ENCODE results near the gene OLFML2B.

The OLFML2B gene

DNA sequence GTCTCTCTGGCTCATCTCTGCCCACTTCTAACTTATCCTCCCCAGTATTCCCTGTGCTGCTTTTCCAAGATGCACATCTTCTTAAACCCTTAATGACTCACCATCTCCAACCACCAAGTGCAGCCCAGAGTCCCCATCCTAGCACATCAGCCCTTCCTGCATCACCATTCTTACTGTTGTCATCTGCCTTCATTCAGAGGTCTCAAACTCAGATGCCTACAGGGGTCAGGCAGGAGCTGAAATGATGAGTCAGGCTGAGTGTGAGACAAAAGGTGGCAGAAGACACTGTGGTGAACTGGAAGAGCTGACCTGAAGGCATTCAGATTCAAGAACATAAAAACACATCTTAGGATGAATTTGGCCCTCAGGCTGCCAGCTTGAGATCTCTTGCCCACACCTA, 34.6 kb downstream of the OLFML2B start:
- H3K36me3 Mint-ChIP-seq (ENCODE audit: low read depth): peaks cover 79% of the 10 kb centered on the region
- no peak overlapping the region for H3K4me3 Mint-ChIP-seq
- H3K4me1 Mint-ChIP-seq (ENCODE audit: low read depth): peaks cover 33% of the 10 kb centered on the region
- H3K27me3 Mint-ChIP-seq: no peaks in the 10 kb centered on the region
- intact Hi-C loops (cut with micrococcal nuclease): no loop called here
- H3K9me3 Mint-ChIP-seq: peaks cover 27% of the 10 kb centered on the region
- peak overlapping the region; percentile 70 for H3K27ac Mint-ChIP-seq

- peaks cover 25% of the 10 kb centered on the region for H3K9me3 Mint-ChIP-seq
- intact Hi-C loops (cut with micrococcal nuclease): no loop called here
- peaks cover 38% of the 10 kb centered on the region for H3K4me1 Mint-ChIP-seq (ENCODE audit: low read depth)
- no peaks in the 10 kb centered on the region for H3K27me3 Mint-ChIP-seq
- peak overlapping the region; percentile 0 for H3K4me3 Mint-ChIP-seq
- peak overlapping the region; percentile 70 for H3K27ac Mint-ChIP-seq
- peaks cover 80% of the 10 kb centered on the region for H3K36me3 Mint-ChIP-seq (ENCODE audit: low read depth)
Observed at GRCh38 chr1:161988413-161988812, 35.3 kb downstream of the OLFML2B start.

- no peaks in the 10 kb centered on the region for H3K27me3 Mint-ChIP-seq
- peaks cover 80% of the 10 kb centered on the region for H3K36me3 Mint-ChIP-seq (ENCODE audit: low read depth)
- intact Hi-C loops (cut with micrococcal nuclease): no loop called here
- peaks cover 43% of the 10 kb centered on the region for H3K4me1 Mint-ChIP-seq (ENCODE audit: low read depth)
- no peak overlapping the region for H3K4me3 Mint-ChIP-seq
- H3K27ac Mint-ChIP-seq: peak overlapping the region; percentile 70
- H3K9me3 Mint-ChIP-seq: peaks cover 20% of the 10 kb centered on the region
Observed at GRCh38 chr1:161987872-161988271, 35.8 kb downstream of the OLFML2B start.

DNA sequence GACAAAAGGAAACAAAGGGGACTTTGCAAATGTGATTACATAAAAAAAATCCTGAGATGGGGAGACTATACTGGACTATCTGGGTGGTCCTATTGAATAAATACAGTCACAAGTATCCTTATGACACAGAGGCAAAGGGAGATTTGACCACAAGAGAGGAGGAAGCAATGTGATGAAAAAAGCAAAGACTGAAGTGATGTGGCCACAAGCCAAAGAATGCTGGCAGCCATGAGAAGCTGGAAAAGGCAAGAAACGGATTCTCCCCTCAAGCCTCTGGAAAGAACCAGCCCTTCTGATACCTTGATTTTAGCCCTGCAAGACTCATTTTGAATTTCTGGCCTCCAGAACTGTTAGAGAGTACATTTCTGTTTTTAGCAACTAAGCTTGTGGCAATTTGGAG, 36.4 kb downstream of the OLFML2B start:
- Mint-ChIP-seq H3K27ac (no peak overlapping the region), H3K4me1 (ENCODE audit: low read depth) (peaks cover 49% of the 10 kb centered on the region), H3K9me3 (peaks cover 14% of the 10 kb centered on the region), H3K4me3 (no peak overlapping the region), H3K27me3 (peaks cover 3% of the 10 kb centered on the region), H3K36me3 (ENCODE audit: low read depth) (peaks cover 80% of the 10 kb centered on the region)
- intact Hi-C loops (cut with micrococcal nuclease): no loop called here

GRCh38 chr1:161986328-161986727, 37.3 kb downstream of the OLFML2B start:
- Mint-ChIP-seq H3K4me1 (ENCODE audit: low read depth) (peaks cover 50% of the 10 kb centered on the region), H3K4me3 (no peak overlapping the region), H3K27me3 (peaks cover 3% of the 10 kb centered on the region), H3K27ac (no peak overlapping the region), H3K9me3 (peaks cover 11% of the 10 kb centered on the region), H3K36me3 (ENCODE audit: low read depth) (peaks cover 74% of the 10 kb centered on the region)
- intact Hi-C loops (cut with micrococcal nuclease): no loop called here

- Mint-ChIP-seq H3K36me3 (ENCODE audit: low read depth) (peaks cover 75% of the 10 kb centered on the region), H3K4me1 (ENCODE audit: low read depth) (peaks cover 45% of the 10 kb centered on the region), H3K27ac (no peak overlapping the region), H3K27me3 (peaks cover 3% of the 10 kb centered on the region), H3K9me3 (peaks cover 11% of the 10 kb centered on the region), H3K4me3 (no peak overlapping the region)
- intact Hi-C loops (cut with micrococcal nuclease): no loop called here
Observed at GRCh38 chr1:161985301-161985822, 38.3 kb downstream of the OLFML2B start.

DNA sequence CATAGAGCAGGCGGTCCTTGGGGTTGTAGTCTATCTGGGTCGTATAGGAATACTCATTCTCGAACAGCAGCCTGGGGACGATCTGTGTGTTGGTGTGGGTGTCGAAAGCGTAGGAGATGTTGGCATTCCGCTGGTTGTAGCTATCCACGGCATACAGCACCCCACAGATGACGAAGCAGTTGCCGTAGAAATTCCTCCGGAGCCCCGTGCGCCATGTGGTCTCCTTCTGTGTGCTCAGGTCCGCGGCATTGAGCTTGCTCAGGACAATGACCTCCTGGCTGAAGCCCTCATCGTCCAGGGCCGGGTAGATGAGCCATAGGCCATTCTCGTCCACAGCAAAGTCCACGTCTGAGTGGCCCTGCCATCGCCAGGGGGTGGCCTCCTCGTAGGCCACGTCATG, 39.9 kb downstream of the OLFML2B start:
- Mint-ChIP-seq H3K4me3 (no peak overlapping the region), H3K36me3 (ENCODE audit: low read depth) (peaks cover 70% of the 10 kb centered on the region), H3K4me1 (ENCODE audit: low read depth) (peaks cover 34% of the 10 kb centered on the region), H3K27ac (no peak overlapping the region), H3K9me3 (peaks cover 11% of the 10 kb centered on the region), H3K27me3 (peaks cover 3% of the 10 kb centered on the region)
- intact Hi-C loops (cut with micrococcal nuclease): no loop called here

DNA sequence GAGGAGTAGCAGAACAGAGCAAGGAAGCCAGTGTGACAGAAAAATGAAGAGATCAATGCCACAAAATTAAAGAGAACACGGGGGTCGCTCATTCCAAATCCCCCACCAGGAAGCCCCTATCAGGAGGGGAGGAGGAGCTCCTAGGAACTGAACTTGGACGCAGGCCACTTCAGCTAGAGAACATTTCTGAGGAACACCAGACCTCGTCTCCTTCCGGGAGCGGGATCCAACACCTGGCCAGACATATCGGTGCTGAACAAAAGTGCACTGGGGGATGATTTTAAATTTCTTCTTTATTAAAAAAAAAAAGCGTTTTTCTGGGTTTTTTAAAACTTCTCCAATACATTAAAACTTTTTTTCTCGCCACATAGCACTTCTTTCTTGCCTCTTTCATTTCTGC, 40.8 kb downstream of the OLFML2B start:
- Mint-ChIP-seq H3K9me3 (peaks cover 11% of the 10 kb centered on the region), H3K27me3 (peaks cover 3% of the 10 kb centered on the region), H3K27ac (peak overlapping the region; percentile 30), H3K36me3 (ENCODE audit: low read depth) (peaks cover 62% of the 10 kb centered on the region), H3K4me3 (no peak overlapping the region), H3K4me1 (ENCODE audit: low read depth) (peaks cover 28% of the 10 kb centered on the region)
- intact Hi-C loops (cut with micrococcal nuclease): no loop called here

GRCh38 chr1:161982507-161982895, 41.2 kb downstream of the OLFML2B start:
- Mint-ChIP-seq H3K27me3 (peaks cover 3% of the 10 kb centered on the region), H3K27ac (peak overlapping the region; percentile 30), H3K4me1 (ENCODE audit: low read depth) (peaks cover 27% of the 10 kb centered on the region), H3K4me3 (no peak overlapping the region), H3K9me3 (peaks cover 7% of the 10 kb centered on the region), H3K36me3 (ENCODE audit: low read depth) (peaks cover 57% of the 10 kb centered on the region)
- intact Hi-C loops (cut with micrococcal nuclease): no loop called here

DNA sequence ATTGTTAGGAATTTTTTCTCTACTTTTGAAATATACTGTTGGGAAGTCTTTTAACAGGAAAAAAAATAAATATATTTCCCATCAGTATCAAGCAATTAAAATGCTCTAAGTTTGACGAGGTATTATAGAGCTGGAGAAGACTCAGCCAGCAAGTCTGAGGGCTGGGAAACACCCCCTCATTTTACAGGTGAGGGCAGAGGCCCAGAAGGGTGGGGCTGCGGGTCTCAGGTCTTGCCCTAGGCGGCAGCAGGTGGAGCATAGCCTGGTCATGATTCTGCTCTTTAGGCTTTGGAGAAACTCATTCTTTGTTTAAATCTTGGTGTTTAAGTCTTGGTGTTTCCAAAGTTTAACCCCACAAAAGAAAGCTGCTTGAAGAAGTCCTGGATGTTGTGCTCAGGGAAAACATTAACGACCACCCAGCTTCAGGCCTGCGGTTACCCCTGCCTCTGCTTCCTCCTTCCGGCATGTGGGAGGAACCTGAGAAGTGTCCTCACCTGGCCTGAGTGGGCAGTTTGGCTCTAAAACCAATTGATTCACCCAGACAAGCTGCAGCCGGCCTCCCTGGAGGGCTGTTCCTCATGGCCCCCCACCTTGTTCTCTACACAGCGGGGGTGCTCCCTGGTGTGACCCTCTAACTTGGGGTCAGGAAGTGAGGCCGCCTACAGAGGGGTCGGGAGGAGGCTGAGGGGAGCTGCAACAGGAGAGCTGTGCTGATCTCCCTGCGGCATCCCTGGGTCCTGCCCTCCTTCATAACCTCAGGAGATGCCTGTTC, 41.7 kb downstream of the OLFML2B start:
- Mint-ChIP-seq H3K36me3 (ENCODE audit: low read depth) (peaks cover 52% of the 10 kb centered on the region), H3K4me1 (ENCODE audit: low read depth) (peaks cover 27% of the 10 kb centered on the region), H3K27ac (peak overlapping the region; percentile 30), H3K27me3 (peaks cover 3% of the 10 kb centered on the region), H3K4me3 (no peak overlapping the region), H3K9me3 (peaks cover 1% of the 10 kb centered on the region)
- intact Hi-C loops (cut with micrococcal nuclease): no loop called here

- Mint-ChIP-seq H3K27ac (no peak overlapping the region), H3K27me3 (peaks cover 3% of the 10 kb centered on the region), H3K9me3 (no peaks in the 10 kb centered on the region), H3K4me3 (no peak overlapping the region), H3K36me3 (ENCODE audit: low read depth) (peaks cover 44% of the 10 kb centered on the region), H3K4me1 (ENCODE audit: low read depth) (peaks cover 27% of the 10 kb centered on the region)
- intact Hi-C loops (cut with micrococcal nuclease): no loop called here
Observed at GRCh38 chr1:161981126-161981525, 42.5 kb downstream of the OLFML2B start.

DNA sequence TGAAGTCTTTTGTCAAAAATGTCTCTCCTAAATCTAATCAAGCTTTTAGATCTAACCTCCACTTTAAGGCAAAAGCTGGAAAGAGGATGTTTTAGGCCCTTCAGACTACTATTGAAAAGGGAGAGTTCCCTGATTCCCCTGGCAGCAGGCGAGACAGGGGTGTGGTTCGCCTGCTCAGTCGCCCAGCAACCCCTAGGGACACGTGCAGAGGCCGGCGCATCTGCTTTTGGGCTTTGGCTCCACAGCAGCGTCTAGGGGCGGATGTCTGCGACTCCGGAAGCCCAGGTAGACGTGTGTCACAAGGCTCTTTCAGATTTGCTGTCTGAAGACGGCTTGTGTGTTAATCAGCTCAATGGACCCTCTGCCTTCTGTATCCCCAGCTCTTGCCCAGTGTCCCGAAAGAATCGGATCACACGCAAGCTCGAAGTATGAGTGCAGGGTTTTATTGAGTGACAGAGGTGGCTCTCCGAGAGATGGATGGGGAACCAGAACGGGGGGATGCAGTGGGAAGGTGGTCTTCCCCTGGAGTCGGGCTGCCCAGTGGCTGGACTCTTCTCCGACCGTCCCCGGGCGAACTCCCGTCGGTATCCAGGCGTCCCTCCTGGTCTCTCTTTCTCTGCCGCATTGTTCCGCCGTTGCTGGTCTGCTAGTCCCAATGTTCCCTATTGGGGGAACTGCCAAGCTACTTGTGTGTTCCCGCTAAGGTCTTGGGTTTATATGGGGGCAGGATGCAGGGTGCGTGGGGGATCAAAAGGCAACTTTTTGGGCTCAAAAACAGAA, 45.5 kb downstream of the OLFML2B start:
- Mint-ChIP-seq H3K9me3 (no peaks in the 10 kb centered on the region), H3K4me1 (ENCODE audit: low read depth) (peaks cover 20% of the 10 kb centered on the region), H3K36me3 (ENCODE audit: low read depth) (peaks cover 15% of the 10 kb centered on the region), H3K27me3 (peaks cover 3% of the 10 kb centered on the region), H3K4me3 (no peak overlapping the region), H3K27ac (no peak overlapping the region)
- intact Hi-C loops (cut with micrococcal nuclease): no loop called here

DNA sequence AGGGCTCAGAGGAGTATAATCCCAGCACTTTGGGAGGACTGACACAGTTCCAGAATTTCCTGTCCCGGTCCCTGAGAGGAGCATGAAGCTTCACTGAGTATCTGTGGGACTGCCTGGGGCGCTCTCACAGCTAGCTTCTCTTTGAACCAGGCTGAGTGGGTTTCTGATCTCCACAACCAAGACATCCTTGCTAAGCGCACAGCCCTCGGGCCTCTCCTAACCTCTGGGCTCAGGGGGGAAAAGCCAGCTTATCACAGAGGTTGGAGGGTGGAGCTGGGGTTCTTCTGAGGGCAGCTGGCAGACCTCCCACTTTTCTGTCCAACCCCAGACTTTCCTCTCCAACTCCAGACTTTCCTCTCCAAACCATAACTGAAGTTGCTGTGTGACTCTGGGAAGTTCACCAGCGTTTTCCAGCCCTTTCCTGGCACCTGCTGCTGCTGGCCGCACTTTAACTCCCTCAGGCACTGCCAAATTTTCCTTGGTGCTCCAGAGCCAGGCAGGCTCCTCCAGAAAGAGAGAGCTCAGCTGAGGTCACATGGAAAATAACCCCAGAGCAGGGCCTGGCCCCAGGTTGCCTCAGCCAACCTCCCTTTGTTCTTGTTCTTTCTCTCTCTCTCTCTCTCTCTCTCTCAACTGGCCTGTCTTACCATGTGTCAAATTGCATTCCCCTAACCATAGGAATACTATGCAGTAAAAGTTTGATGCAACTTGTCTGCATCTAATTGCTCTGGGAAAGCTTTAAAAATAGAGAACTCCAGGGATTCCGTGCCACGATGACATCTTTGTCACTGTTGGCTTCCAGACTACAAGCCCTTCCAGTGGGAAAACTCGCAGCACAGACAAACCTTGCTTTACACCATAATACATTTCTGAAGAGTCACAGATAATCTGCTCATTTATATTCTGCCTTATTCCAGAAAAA, 49.5 kb downstream of the OLFML2B start:
- intact Hi-C loops (cut with micrococcal nuclease): no loop called here
- no peaks in the 10 kb centered on the region for H3K9me3 Mint-ChIP-seq
- peaks cover 16% of the 10 kb centered on the region for H3K4me1 Mint-ChIP-seq (ENCODE audit: low read depth)
- peak overlapping the region; percentile 7 for H3K27ac Mint-ChIP-seq
- H3K27me3 Mint-ChIP-seq: peaks cover 4% of the 10 kb centered on the region
- H3K36me3 Mint-ChIP-seq (ENCODE audit: low read depth): peaks cover 4% of the 10 kb centered on the region
- H3K4me3 Mint-ChIP-seq: no peak overlapping the region
